ENCODE measurements around the gene HGS. TPM values are rescaled to one million over a fixed set of nuclear protein-coding genes. Genes with fewer than 3 reads are reported as not detected.
A peak's percentile ranks its signal among the peaks of the same experiment; 100 is the strongest.
"Not testable (repeated sequence)": the region's sequence is repeated elsewhere in the genome, so short reads cannot be mapped to it uniquely, and the experiment has no call there.

Gene HGS
- total RNA-seq, 3 donors from 2014 or later: 91.4 to 126 (median 102) TPM

DNA sequence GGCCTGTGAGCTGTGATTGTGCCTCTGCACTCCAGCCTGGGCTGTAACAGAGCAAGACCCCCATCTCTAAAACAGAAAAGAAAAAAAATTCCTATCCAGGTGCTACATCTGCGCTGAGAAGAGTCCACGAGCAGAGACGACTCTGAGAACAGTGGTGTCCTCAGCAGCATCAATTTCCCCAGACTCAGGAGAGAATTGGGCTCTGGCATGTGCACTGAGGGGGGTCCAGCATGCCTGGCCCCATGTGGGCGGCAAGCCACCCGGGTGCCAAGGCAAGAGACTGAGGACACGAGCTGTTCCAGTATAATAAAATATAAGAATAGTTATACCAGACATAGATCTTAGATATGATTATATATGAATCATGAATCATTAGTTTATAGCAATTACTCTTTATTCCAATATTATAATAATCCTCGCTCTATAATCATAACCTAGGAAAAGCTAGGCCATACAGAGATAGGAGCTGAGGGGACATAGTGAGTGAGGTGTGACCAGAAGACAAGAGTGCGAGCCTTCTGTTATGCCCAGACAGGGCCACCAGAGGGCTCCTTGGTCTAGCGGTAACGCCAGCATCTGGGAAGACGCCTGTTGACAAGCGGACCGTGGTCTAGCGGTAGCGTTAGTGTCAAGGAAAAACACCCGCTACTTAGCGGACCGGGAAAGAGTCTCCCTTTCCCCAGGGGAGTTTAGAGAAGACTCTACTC, 8.1 kb upstream of the HGS start:
- intact Hi-C loops (cut with DNase I, micrococcal nuclease); H3K36me3 ChIP-seq (ENCODE audit: low read depth); H3K9me3 ChIP-seq; H3K4me3 ChIP-seq; H3K4me1 ChIP-seq (ENCODE audit: low read depth); ATAC-seq: not testable (repeated sequence)
- peak in 2 of 3 donors; percentile 31 to 54 for DNase-seq
- TF ChIP-seq, protein P1, sequence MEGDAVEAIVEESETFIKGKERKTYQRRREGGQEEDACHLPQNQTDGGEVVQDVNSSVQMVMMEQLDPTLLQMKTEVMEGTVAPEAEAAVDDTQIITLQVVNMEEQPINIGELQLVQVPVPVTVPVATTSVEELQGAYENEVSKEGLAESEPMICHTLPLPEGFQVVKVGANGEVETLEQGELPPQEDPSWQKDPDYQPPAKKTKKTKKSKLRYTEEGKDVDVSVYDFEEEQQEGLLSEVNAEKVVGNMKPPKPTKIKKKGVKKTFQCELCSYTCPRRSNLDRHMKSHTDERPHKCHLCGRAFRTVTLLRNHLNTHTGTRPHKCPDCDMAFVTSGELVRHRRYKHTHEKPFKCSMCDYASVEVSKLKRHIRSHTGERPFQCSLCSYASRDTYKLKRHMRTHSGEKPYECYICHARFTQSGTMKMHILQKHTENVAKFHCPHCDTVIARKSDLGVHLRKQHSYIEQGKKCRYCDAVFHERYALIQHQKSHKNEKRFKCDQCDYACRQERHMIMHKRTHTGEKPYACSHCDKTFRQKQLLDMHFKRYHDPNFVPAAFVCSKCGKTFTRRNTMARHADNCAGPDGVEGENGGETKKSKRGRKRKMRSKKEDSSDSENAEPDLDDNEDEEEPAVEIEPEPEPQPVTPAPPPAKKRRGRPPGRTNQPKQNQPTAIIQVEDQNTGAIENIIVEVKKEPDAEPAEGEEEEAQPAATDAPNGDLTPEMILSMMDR (IDR thresholded peaks at IDR 0.05): peak; percentile 48

DNA sequence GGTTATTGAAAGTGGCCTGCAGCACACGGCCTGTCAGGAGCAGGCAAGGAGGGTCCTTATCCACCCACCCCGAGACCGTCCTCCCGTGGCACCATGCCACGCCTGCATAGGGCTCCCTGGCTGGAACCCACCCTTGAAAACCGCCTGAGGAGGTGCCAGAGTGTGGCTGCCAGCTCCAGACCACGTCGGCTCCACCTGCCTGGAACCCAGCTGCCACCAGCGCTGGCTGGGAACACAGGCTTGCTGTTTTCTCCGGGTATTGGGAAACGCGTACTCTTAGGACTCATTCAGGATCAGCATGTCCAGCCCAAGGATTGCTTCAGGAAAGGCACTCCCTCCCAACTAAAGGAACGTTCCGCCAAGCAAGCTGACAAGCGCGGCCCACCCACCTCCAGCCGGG, 6.9 kb upstream of the HGS start:
- intact Hi-C loops (cut with DNase I, micrococcal nuclease): no loop called here
- H3K9me3 ChIP-seq: no peaks in the 10 kb centered on the region
- H3K4me1 ChIP-seq (ENCODE audit: low read depth): no peaks in the 10 kb centered on the region
- TF ChIP-seq, protein P1 (IDR thresholded peaks at IDR 0.05): no peak
- no peak overlapping the region for H3K4me3 ChIP-seq
- no peak for ATAC-seq
- H3K36me3 ChIP-seq (ENCODE audit: low read depth): no peaks in the 10 kb centered on the region
- no peak for DNase-seq

DNA sequence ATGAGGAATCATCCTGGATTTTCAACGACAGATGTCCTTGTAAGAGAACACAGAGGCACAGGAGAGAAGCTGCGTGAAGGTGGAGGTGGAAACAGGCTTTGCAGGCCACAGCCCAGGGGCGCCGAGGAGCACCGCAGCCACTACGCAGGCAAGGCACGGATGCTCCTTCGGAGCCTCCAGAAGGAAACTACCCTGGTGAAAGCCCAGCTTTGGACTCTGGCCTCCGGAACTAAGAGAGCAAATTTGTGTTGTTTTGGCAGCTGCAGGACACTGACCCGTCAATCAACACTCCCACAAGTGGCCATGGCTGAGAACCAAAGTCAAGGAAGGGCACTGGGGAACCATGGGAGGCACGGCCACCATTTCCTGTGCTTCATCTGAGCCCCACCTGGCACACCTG, 3.7 kb upstream of the HGS start:
- Histone ChIP-seq H3K36me3 (ENCODE audit: low read depth) (no peaks in the 10 kb centered on the region), H3K4me1 (ENCODE audit: low read depth) (peaks cover 14% of the 10 kb centered on the region), H3K9me3 (no peaks in the 10 kb centered on the region), H3K4me3 (no peak overlapping the region)
- no peak for DNase-seq
- no peak for ATAC-seq
- intact Hi-C loops (cut with DNase I, micrococcal nuclease): no loop called here
- TF ChIP-seq, protein P1 (IDR thresholded peaks at IDR 0.05): no peak

DNA sequence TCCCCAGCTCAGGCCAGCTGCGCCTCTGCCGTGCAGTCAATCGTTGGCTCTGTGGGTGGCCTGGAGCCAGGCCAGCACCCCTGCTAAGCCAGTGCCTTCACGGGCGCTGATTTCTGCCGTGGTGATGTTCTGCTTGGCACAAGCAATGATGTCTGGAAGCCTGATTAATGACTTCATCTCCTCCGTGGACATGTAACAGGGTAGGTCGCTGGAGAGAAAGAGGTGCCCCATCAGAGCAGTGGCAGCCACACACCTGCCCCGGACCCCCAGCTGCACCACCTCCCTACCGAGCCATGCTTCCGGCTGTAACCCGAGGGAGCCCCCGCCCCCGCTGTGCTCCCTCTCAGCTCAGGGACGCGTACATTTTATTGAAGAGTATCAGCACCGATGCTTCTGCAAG, 2.1 kb upstream of the HGS start:
- Histone ChIP-seq H3K36me3 (ENCODE audit: low read depth) (peaks cover 4% of the 10 kb centered on the region), H3K9me3 (no peaks in the 10 kb centered on the region), H3K4me1 (ENCODE audit: low read depth) (peaks cover 18% of the 10 kb centered on the region), H3K4me3 (no peak overlapping the region)
- no peak for ATAC-seq
- TF ChIP-seq, protein P1 (IDR thresholded peaks at IDR 0.05): no peak
- intact Hi-C loops (cut with DNase I, micrococcal nuclease): no loop called here
- no peak for DNase-seq

DNA sequence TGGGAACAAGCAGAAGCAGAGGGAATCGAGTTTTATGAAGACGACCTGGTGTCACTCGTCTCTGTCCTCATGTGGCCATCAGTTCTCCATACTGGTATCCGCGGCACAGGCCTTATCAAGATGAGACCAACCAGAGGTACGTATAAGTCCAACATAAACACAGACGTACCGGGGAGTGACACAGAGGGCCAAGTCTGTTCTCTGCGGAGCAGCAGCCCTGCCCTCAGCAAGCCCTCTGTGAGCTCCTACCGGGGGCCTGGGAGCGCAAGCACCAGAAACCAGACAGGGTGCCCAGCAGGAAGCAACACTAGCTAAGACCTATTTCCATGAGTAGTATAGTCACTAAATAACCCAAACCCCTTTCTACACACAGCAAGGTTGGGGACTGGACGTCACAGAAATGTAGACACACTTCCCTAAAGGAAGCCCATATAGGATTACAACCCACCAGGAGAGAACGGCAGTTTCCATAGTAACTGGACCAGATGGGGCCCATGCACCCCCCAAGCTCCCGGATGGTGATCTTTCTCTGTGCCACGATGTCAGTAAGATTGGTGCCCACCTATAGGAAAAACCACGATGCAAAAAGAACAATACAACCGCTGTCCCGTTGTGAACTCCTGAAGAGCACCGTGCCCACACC, 1.1 kb upstream of the HGS start:
- Histone ChIP-seq H3K4me1 (ENCODE audit: low read depth) (peaks cover 18% of the 10 kb centered on the region), H3K36me3 (ENCODE audit: low read depth) (peaks cover 4% of the 10 kb centered on the region), H3K4me3 (peak overlapping the region; percentile 99), H3K9me3 (no peaks in the 10 kb centered on the region)
- DNase-seq (no peak), ATAC-seq (no peak)
- TF ChIP-seq, protein P1 (IDR thresholded peaks at IDR 0.05): no peak
- intact Hi-C loops (cut with DNase I, micrococcal nuclease): no loop called here
